SH-SY5Y (cell line): ENCODE results near the gene EGFL7.

ENCODE experiments used
- GATA2 ChIP-seq: IDR thresholded peaks from 2 replicates; pipeline ENCODE4 v1.6.1; 2011; ENCODE audit warnings: mild to moderate bottlenecking, low read depth, low read length
- GATA3 ChIP-seq: IDR thresholded peaks from 2 replicates; pipeline ENCODE4 v1.6.1; 2011; ENCODE audit warnings: low read depth, mild to moderate bottlenecking, low read length, moderate library complexity

The EGFL7 gene

GRCh38 chr9:136658849-136659535 is 3.7 kb upstream of the EGFL7 start:
- TF ChIP-seq GATA2 (no peak), GATA3 (no peak)

DNA sequence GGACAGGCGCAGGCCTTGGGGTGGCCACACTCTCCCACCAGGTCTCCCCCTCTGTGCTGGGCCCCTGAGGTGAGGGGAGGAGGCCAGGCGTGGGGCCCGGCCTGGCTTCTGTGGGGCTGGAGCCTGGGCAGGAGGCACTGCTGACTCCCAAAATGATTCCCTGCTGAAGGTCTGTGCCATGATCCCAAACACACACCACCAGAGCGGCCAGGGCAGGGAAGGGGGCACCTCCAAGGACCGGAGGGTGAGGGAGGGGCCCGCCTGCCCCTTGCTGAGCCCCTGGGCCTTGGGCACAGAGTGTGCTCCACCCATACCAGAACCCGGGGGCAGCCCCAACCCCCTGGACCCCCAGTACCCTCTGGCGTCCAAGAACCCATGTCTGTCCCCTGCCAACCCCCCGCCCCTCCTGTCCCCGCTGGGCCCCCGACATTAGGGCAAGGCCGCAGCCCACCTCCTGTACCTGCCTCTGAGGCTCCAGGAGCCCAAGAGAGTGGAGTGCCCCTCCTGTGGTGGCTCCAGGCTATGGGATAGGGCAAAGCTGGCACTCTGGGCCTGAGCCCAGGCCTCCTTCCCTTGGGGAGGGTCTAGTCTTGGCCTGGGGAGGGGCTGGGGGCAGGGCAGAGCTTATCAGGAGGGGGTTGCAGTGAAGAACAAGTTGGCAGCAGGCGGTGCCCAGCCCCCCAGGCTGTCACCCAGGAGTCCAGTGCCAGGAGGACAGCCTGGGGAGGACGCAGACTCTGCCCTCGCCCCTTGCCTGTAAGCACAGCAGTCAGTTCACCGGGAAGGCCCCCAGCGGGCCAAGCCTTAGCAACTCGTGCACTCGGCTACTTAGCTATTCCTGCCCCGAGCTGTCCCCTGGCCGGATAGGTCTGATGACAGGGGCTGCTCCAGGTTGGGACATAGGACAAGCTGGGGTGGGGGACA is 2.6 kb upstream of the EGFL7 start:
- TF ChIP-seq GATA2 (no peak), GATA3 (no peak)

- no peak for TF ChIP-seq GATA3
- no peak for TF ChIP-seq GATA2
Observed at GRCh38 chr9:136660971-136661550, 1.7 kb upstream of the EGFL7 start.

DNA sequence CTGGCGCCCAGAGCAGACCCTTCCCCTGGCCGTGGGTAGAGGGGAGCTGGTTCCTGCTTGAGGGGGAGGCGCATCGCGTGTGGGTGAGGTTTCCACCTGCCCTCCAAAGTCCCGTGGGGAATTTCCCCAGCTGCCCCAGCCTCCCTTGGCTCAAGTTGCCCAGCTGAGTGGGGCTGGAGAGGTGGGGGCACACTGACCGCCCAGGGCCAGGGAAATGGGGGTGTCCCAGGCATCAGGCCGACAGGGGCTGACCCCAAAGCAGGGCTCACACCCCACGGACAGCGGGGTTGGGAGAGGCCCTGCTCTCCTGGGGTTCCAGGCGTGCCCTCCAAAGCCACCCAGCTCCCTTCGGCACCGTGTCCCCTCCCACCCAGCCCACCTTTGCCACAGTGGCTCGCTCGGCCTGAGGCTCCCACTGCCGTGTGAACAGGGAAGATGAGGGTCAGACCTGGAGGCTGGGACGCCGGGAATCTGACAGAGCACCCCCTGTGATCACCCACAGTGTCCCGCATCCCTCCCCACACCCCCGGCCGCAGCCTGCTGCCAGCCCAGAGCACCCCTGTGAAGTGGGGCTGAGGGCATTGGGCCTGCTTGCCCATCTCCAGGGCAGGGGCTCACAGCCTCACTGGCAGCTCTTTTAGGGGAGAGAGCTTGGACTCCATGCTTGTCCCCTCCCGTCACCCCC is 933 bp upstream of the EGFL7 start:
- no peak for TF ChIP-seq GATA2
- no peak for TF ChIP-seq GATA3

GRCh38 chr9:136662326-136662655 is 425 bp upstream of the EGFL7 start:
- TF ChIP-seq GATA3, result no peak
- TF ChIP-seq GATA2, result no peak

DNA sequence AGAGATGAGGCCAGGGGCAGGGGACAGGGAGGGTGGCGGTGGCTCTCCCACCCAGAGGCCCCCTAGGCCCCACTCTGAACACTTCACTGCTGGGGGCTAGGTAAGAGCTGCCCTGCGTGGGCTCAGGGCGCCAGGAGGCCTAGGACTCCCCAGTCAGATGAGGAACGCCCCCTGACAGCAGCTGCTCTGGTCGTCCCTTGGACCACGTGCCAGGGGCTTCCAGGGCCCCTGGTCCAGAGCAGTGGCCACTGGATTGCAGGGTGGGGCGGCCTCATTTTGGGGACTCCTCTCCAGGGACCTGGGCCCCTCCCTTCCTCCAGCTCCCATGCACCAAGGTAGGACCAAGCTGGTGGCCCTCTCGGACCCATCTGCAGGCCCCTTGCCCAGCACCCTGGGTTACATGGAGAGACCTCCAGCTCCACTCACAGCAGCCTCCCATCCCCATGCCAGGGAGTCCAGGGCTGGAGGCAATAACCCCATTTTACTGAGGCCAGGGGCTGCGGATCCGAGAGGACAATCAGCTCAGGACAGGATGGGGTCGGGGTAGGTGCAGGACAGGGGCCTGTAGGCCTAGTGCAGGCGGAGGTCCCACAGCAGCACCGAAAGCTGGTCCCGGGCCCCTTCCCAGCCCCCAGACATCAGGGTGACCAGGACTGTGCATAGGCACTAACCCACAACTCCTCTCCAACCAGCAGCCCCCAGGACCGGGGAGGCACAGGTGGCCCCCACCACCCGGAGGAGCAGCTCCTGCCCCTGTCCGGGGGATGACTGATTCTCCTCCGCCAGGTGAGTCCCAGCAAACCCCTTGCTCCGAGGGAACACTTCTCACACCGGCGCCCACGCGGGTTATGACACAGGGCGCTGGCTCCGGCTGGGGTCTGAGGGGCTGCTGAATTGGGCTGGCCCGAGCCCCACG is 1.5 kb downstream of the EGFL7 start:
- TF ChIP-seq GATA3, result no peak
- TF ChIP-seq GATA2, result no peak

- TF ChIP-seq GATA2 (no peak), GATA3 (no peak)
Observed at GRCh38 chr9:136665111-136665703, 2.5 kb downstream of the EGFL7 start.

DNA sequence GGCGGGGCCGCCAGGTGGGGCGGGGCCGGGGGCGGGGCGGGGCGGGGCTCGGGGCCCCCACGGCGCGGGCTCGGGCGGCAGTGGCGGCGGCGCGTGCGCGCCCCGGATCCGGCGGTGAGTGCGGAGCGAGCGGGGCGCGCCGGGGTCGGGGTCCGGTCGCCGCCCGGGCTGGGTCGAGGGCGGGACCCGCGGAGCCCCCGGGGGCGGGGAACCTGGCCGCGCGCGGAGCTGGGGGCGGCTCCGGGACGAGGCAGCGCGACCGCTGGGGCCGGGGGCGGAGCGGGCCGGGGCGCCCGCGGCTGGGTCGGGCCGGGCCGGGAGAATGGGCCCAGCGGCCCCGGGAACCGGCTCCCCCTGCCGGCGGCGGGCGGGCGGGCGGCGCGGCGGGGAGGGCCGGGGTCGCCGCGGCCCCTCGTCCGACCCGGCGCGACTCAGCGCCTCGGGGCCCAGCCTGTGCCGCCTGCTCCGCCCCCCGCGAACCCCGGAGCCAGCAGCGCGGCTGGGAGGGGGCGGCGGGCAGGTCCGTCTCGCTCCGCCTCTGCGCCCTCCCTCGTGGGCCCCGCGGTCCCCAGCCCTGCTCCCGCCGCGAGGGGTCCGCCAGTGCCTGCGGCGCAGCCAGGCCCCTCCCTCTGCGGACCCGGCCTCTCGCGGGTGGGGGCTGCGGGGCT is 3.1 kb downstream of the EGFL7 start:
- TF ChIP-seq GATA3 (no peak), GATA2 (no peak)

- TF ChIP-seq GATA3 (no peak), GATA2 (no peak)
Observed at GRCh38 chr9:136666372-136667213, 3.9 kb downstream of the EGFL7 start.

GRCh38 chr9:136667214-136667939 is 4.7 kb downstream of the EGFL7 start:
- TF ChIP-seq GATA3, result no peak
- no peak for TF ChIP-seq GATA2

DNA sequence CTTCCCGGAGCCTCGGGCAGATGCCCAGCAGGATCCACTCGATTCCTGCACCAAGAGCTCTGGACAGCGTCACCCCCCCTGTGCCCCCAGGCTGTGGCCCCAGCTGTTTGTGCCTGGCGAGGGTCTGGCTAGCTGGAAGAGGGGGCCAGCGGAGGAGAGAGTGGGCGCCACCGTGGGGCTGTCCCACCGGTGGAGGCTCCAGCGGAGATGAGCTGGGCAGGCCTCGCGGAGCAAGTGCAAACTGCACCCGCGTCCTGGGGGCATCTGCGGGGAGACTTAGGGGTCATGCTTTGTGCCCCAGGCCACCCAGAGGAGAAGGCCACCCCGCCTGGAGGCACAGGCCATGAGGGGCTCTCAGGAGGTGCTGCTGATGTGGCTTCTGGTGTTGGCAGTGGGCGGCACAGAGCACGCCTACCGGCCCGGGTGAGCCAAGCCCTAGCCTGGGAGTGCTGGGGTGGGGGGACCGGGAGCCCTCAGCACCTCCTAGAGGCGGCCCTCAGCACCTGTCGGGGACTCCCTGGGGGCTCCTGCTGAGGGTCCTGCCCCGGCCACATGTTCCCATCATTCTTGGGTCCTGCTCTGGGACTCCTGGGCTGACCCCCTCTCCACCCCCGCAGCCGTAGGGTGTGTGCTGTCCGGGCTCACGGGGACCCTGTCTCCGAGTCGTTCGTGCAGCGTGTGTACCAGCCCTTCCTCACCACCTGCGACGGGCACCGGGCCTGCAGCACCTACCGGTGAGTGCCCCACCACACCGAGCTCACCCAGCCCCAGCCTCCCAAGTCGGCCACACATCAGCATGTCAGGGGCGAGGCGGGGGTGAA is 5.4 kb downstream of the EGFL7 start:
- TF ChIP-seq GATA2 (no peak), GATA3 (no peak)
